Mesendoderm (in vitro differentiated cells): ENCODE results near the gene INHA.

Experiments used
- DNase-seq: peaks from one replicate; pipeline ENCODE4 v3.0.0; 2013
- H2AK5ac ChIP-seq: 2 replicates; pipeline ENCODE4 v1.6.1; 2013; ENCODE audit warnings: low read length, inconsistent platforms
- H2BK120ac ChIP-seq: 2 replicates; pipeline ENCODE4 v1.6.1; 2013; ENCODE audit warnings: low read depth, mild to moderate bottlenecking, low read length, moderate library complexity, mixed read lengths
- H2BK15ac ChIP-seq: replicated peaks from 2 replicates; pipeline ENCODE4 v1.6.1; 2013; ENCODE audit warnings: low read depth, mild to moderate bottlenecking, moderate library complexity
- H2BK5ac ChIP-seq: 2 replicates; pipeline ENCODE4 v1.6.1; 2013; ENCODE audit warnings: low read length, inconsistent platforms
- H3K18ac ChIP-seq: 2 replicates; pipeline ENCODE4 v1.6.1; 2013; ENCODE audit warnings: mild to moderate bottlenecking, low read length, mixed read lengths
- H3K23ac ChIP-seq: one replicate; pipeline ENCODE4 v1.6.1; 2013; ENCODE audit warnings: low read length
- H3K27ac ChIP-seq: 2 replicates; pipeline ENCODE4 v1.5.1; 2013; ENCODE audit warnings: low read depth, mild to moderate bottlenecking, inconsistent platforms, low read length, moderate library complexity
- H3K27me3 ChIP-seq: 2 replicates; pipeline ENCODE4 v1.6.1; 2013; ENCODE audit warnings: low read length, control low read depth, mild to moderate bottlenecking, inconsistent platforms; ENCODE audit not compliant: insufficient read depth, poor library complexity
- H3K36me3 ChIP-seq: 2 replicates; pipeline ENCODE4 v1.6.1; 2013; ENCODE audit warnings: low read length, inconsistent platforms; ENCODE audit not compliant: control insufficient read depth, insufficient read depth
- H3K4ac ChIP-seq: one replicate; pipeline ENCODE4 v1.6.1; 2013; ENCODE audit warnings: low read depth, mild to moderate bottlenecking, low read length, moderate library complexity
- H3K4me1 ChIP-seq: 2 replicates; pipeline ENCODE4 v1.6.1; 2013; ENCODE audit warnings: low read depth, low read length, inconsistent platforms; ENCODE audit not compliant: control insufficient read depth
- H3K4me2 ChIP-seq: 2 replicates; pipeline ENCODE4 v1.6.1; 2013; ENCODE audit warnings: low read length
- H3K4me3 ChIP-seq: 2 replicates; pipeline ENCODE4 v1.5.1; 2013; ENCODE audit warnings: mild to moderate bottlenecking, low read length
- H3K56ac ChIP-seq: one replicate; pipeline ENCODE4 v1.6.1; 2013; ENCODE audit warnings: low read length
- H3K79me1 ChIP-seq: 2 replicates; pipeline ENCODE4 v1.6.1; 2013; ENCODE audit warnings: low read length, inconsistent platforms
- H3K79me2 ChIP-seq: 2 replicates; pipeline ENCODE4 v1.6.1; 2013; ENCODE audit warnings: mild to moderate bottlenecking, low read length; ENCODE audit not compliant: control insufficient read depth, insufficient read depth
- H3K9ac ChIP-seq: 2 replicates; pipeline ENCODE4 v1.6.1; 2013; ENCODE audit warnings: low read length, inconsistent platforms
- H4K5ac ChIP-seq: one replicate; pipeline ENCODE4 v1.6.1; 2013; ENCODE audit warnings: low read length
- H4K8ac ChIP-seq: one replicate; pipeline ENCODE4 v1.6.1; 2013; ENCODE audit warnings: low read depth, mild to moderate bottlenecking, control low read depth, low read length, moderate library complexity
- WGBS: extraction: QIAGEN DNeasy Blood & Tissue Kit; methylation state at CpG from one replicate; pipeline ENCODE4 v1.1.7; 2013; ENCODE audit warnings: low lambda C conversion rate, missing lambda C conversion rate; ENCODE audit not compliant: insufficient coverage; ENCODE audit errors: extremely low coverage; 5-methylcytosine and 5-hydroxymethylcytosine counted together

INHA gene

DNA sequence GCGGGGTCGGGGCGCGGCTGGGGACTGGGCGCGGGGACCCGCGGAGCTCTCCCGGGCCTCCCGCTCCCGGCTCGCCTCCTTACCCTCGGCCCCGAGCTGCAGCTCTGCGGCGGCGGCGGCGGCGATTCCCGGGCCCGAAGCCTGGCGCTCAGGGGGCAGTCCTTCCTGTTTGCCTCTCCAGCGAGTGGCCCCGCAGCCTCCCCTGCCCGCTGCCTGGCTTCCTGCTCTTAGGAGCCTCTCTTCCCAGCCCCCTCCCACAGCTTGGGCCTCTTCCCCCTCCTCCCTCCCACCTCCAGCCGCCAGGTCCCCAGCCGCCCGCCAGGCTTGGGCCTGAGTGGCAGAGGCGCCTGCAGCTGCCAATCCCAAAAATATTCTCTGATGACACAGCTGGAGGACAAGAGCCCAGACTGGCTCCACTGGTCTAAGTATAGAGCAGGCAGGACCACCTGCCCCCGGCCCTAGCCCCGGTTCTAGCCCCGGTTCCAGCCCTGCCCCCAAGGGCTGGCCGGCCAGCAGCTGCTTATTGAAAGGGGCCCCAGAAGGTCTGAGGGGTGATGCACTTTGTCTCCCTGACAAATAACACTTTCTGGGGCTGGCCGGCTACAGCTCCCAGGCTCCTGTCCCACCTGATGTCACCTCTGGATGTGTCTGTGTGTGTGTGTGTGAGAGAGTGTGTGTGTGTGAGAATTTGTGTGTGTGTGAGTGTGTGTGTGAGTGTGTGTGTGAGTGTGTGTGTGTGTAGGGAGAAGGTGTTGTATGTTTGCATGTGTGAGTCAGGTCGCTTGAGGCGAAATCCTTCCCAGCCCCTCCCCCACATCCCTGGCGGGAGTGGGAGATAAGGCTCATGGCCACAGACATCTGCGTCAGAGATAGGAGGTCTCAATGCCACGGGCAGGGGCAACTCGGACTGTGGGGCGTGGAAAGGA, 536 bp upstream of the INHA start, which contains the start of gene OBSL1:
OBSL1 (minus strand) TSS at position 229 of the 926 bp plus-strand sequence. CDS start 307 bp downstream, outside the sequence.
- no peak within 1 kb of the TSS for H4K5ac ChIP-seq
- peak within 1 kb of the TSS; percentile 64 for H3K4me2 ChIP-seq
- WGBS: no CpG with 5 or more reads among the region's 42 CpGs
- peaks cover 3% of the 10 kb centered on the region for H3K4me1 ChIP-seq
- no peak within 1 kb of the TSS for H2BK15ac ChIP-seq
- peak within 1 kb of the TSS; percentile 56 for H2BK120ac ChIP-seq
- peak within 1 kb of the TSS; percentile 99 for H3K56ac ChIP-seq
- peak within 1 kb of the TSS; percentile 92 for H3K18ac ChIP-seq
- peak within 1 kb of the TSS; percentile 92 for H3K4ac ChIP-seq
- H3K79me2 ChIP-seq: peaks cover 6% of the 10 kb centered on the region
- peak within 1 kb of the TSS; percentile 94 for H3K23ac ChIP-seq
- H2BK5ac ChIP-seq: peak within 1 kb of the TSS; percentile 91
- H3K9ac ChIP-seq: peak within 1 kb of the TSS; percentile 97
- H3K27ac ChIP-seq: peak within 1 kb of the TSS; percentile 96
- no peak within 1 kb of the TSS for H2AK5ac ChIP-seq
- peak; percentile 97 for DNase-seq
- H3K79me1 ChIP-seq: no peaks in the 10 kb centered on the region
- H3K27me3 ChIP-seq: no peaks in the 10 kb centered on the region
- H3K36me3 ChIP-seq: no peaks in the 10 kb centered on the region
- peak within 1 kb of the TSS; percentile 59 for H4K8ac ChIP-seq
- peak within 1 kb of the TSS; percentile 73 for H3K4me3 ChIP-seq

DNA sequence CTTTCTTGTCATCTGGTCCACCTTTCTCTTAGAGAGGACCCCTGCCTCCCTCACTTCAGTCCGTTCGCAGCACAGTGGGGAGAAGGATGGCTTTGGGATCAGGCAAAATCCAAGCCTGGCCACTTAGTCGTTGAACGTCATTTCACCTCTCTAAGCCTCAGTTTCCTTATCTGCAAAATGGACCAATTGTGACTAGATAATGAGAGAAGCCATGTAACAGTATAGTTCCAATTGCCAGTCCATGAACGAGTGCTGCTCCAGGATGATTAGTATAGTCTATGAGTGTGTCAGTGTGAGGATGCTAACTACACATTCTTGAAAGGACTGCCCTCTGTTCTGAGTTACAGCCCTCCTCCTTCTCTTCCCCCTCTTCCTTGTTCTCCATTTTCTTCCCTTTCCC, 1.1 kb downstream of the INHA start:
- no peak overlapping the region for H3K18ac ChIP-seq
- DNase-seq: no peak
- no peak overlapping the region for H3K4me3 ChIP-seq
- no peak overlapping the region for H3K23ac ChIP-seq
- no peak overlapping the region for H2BK5ac ChIP-seq
- H2BK15ac ChIP-seq: no peak overlapping the region
- H2AK5ac ChIP-seq: no peak overlapping the region
- H3K4me1 ChIP-seq: peaks cover 3% of the 10 kb centered on the region
- no peak overlapping the region for H3K9ac ChIP-seq
- H2BK120ac ChIP-seq: no peak overlapping the region
- peaks cover 6% of the 10 kb centered on the region for H3K79me2 ChIP-seq
- no peak overlapping the region for H3K4ac ChIP-seq
- no peaks in the 10 kb centered on the region for H3K27me3 ChIP-seq
- H3K79me1 ChIP-seq: no peaks in the 10 kb centered on the region
- H3K36me3 ChIP-seq: no peaks in the 10 kb centered on the region
- no CpG with 5 or more reads among the region's 5 CpGs for WGBS
- H3K56ac ChIP-seq: no peak overlapping the region
- H3K27ac ChIP-seq: no peak overlapping the region
- no peak overlapping the region for H4K8ac ChIP-seq
- no peak overlapping the region for H4K5ac ChIP-seq
- H3K4me2 ChIP-seq: no peak overlapping the region

DNA sequence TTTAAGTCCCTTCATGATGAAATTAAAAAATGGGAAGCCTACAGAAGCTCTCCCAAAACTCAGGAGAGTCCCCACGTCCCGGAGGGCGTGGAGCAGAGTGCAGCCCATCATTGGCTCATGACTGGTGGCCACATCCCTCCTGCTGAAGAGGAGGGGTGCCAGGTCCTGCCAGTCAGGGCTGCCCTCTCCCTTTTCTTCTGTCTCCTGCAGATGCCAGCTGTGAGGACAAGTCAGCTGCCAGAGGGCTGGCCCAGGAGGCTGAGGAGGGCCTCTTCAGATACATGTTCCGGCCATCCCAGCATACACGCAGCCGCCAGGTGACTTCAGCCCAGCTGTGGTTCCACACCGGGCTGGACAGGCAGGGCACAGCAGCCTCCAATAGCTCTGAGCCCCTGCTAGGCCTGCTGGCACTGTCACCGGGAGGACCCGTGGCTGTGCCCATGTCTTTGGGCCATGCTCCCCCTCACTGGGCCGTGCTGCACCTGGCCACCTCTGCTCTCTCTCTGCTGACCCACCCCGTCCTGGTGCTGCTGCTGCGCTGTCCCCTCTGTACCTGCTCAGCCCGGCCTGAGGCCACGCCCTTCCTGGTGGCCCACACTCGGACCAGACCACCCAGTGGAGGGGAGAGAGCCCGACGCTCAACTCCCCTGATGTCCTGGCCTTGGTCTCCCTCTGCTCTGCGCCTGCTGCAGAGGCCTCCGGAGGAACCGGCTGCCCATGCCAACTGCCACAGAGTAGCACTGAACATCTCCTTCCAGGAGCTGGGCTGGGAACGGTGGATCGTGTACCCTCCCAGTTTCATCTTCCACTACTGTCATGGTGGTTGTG, 2.6 kb downstream of the INHA start:
- H3K18ac ChIP-seq: no peak overlapping the region
- no peak overlapping the region for H3K9ac ChIP-seq
- H2BK5ac ChIP-seq: no peak overlapping the region
- H2BK120ac ChIP-seq: no peak overlapping the region
- H3K4me1 ChIP-seq: peaks cover 3% of the 10 kb centered on the region
- H2AK5ac ChIP-seq: no peak overlapping the region
- no peak overlapping the region for H4K8ac ChIP-seq
- no CpG with 5 or more reads among the region's 22 CpGs for WGBS
- no peaks in the 10 kb centered on the region for H3K79me1 ChIP-seq
- no peak overlapping the region for H3K4me2 ChIP-seq
- no peak for DNase-seq
- no peak overlapping the region for H3K4me3 ChIP-seq
- H3K79me2 ChIP-seq: peaks cover 6% of the 10 kb centered on the region
- H3K23ac ChIP-seq: no peak overlapping the region
- H2BK15ac ChIP-seq: no peak overlapping the region
- no peak overlapping the region for H4K5ac ChIP-seq
- no peak overlapping the region for H3K27ac ChIP-seq
- no peak overlapping the region for H3K4ac ChIP-seq
- H3K56ac ChIP-seq: no peak overlapping the region
- H3K27me3 ChIP-seq: no peaks in the 10 kb centered on the region
- H3K36me3 ChIP-seq: no peaks in the 10 kb centered on the region

DNA sequence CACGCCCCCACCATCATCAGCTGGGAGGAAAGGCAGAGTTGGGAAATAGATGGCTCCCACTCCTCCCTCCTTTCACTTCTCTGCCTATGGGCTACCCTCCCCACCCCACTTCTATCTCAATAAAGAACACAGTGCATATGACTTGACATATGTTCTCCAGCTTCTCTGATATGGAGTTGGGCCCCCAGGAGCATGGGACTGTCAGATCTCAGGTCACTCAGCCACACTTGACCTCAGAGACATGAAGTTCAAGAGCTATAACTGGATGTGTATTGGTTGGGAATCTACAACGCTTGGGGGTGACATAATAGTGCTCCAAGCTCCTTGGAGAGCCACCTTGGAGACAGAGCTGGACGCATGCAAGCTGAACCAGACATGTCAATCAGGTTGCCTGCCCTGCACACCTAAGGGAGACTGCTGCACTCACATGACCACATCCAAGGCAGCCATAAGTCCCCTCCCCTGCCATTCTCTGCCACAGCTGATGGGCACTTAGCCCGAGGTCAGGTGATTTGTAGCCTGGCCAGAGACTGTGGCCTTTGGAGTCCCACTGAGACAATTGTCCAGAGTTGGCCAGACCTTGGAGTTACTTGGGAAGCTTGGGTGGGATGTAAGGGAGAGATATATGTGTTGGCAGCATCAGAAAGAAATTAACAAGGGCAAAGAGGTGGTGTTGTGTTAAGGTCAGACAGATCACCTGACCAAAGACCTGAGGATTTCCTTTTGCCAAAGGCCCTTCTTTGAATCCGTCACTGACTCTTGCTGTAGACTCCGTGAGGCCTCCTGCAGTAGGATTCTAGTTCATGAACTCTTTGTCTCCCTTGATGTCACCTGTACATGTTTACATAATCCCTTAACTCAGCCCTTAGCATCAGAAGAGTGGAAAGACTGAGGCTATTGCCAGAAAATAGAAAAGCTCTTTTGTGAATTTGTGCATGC, 3.7 kb downstream of the INHA start:
- no CpG with 5 or more reads among the region's 6 CpGs for WGBS

More for the DNA sequence above, 3.7 kb downstream of the INHA start:
- no peak overlapping the region for H4K8ac ChIP-seq
- no peaks in the 10 kb centered on the region for H3K79me2 ChIP-seq
- H3K18ac ChIP-seq: no peak overlapping the region
- no peak for DNase-seq
- H2BK15ac ChIP-seq: no peak overlapping the region
- no peak overlapping the region for H3K4me2 ChIP-seq
- no peaks in the 10 kb centered on the region for H3K27me3 ChIP-seq
- H3K36me3 ChIP-seq: no peaks in the 10 kb centered on the region
- no peak overlapping the region for H3K9ac ChIP-seq
- H3K23ac ChIP-seq: no peak overlapping the region
- H3K4me3 ChIP-seq: no peak overlapping the region
- no peak overlapping the region for H2BK120ac ChIP-seq
- peak overlapping the region; percentile 41 for H2AK5ac ChIP-seq
- H3K4ac ChIP-seq: no peak overlapping the region
- H3K79me1 ChIP-seq: no peaks in the 10 kb centered on the region
- no peak overlapping the region for H2BK5ac ChIP-seq
- H4K5ac ChIP-seq: no peak overlapping the region
- H3K56ac ChIP-seq: no peak overlapping the region
- no peak overlapping the region for H3K27ac ChIP-seq
- H3K4me1 ChIP-seq: peaks cover 3% of the 10 kb centered on the region
